Measurements from ENCODE around the gene RHOC.
A peak's percentile ranks its signal among the peaks of the same experiment; 100 is the strongest.

Gene RHOC

DNA sequence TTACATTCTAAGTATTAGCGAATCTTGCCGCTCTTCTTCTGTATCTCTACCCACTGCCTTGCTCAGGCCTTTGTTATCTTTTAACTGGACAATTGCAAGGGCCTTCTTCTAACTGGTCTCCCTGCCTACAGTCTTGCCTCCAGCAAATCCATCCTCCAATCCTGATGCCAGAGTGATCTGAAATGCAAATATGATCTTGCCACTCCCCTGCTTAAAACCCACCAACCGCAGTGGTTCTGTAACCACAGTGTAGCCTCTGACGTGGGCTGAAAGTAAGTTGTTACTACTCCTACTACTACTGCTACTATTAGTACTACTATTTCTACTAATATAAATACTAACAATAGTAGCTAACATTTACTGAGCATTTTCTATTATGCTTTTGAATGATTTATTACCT, 20.1 kb downstream of the RHOC start:
- DNase-seq (ENCODE audit: extremely low read depth in 1 of 2, low read depth in 1 of 2) = no peak

DNA sequence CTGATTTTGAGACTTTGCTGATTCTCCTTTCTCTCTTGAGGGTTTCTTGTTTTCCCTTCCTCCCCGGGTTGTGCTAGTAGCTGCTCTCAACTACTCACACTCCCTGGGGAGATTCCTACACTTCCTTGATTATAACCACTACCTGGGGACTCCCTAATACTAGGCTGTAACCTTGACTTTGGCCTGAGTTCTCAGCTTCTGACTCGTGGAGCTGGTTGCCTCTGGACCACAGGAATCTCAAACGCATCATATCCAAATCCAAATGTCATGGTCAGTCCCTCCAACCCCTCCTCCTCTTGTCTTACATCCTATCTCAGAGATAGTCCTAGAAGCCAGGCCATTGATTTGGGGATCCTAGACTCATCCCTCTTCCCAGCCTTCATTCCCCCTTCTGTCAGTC, 20.5 kb downstream of the RHOC start:
- no peak for DNase-seq (ENCODE audit: extremely low read depth in 1 of 2, low read depth in 1 of 2)

DNA sequence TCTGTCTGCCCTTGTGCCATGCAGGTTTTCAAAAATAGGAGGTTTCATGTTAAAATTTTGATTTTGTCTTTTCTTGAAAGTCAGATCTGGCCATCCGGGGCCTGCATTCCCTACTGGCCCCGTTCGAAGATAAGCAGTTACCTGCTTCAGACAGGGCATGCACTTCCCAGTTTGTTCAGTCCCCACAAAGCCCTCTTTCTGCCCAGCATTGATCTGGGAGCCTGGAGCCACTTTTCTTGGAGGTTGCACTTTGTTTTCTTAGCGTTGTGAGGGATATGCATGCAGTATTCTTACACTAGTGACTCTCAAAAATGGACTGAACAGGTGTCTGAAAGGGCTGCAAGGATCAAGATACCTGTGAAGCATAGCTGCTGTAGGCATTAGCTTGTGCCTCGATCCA, 21.0 kb downstream of the RHOC start:
- no peak for DNase-seq (ENCODE audit: extremely low read depth in 1 of 2, low read depth in 1 of 2)

DNA sequence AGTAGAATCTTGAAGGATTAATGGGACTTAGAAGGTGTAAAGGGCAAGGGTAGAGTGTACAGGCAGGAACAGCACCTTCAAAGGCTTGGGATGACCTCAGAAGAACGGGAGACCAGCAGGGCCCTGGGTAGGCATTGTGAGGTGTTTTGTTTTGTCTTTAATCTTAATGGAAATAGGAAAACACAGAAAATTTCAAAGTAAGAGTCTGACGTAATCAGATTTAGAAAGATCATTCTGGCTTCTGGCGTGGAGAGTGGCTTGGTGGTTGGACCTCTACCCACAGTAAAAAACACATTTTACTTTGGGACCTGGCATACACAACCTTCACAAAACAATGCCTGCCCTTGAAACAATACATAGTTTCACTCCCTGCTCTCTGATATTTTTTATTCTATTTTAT, 28.3 kb downstream of the RHOC start:
- DNase-seq (ENCODE audit: extremely low read depth in 1 of 2, low read depth in 1 of 2) = no peak

DNA sequence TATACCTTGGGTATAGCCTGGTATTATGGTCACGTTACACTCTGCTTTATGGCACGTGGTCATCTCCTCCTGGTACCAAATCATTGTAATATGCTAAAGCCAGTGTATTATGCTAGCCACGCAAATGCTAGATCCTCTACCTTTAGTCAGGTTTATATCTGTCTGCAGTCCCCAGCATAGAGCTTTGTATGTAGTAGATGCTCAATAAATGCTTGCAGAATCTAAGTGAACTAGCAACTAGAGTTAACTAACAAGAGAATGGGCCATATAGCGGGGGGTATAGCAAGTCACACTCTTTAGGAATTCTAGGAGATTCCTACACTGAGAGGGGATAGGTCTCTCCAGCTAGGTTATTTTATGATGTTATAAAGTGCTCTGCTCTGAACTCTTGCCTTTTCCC, 29.4 kb downstream of the RHOC start:
- DNase-seq (ENCODE audit: extremely low read depth in 1 of 2, low read depth in 1 of 2) = no peak

DNA sequence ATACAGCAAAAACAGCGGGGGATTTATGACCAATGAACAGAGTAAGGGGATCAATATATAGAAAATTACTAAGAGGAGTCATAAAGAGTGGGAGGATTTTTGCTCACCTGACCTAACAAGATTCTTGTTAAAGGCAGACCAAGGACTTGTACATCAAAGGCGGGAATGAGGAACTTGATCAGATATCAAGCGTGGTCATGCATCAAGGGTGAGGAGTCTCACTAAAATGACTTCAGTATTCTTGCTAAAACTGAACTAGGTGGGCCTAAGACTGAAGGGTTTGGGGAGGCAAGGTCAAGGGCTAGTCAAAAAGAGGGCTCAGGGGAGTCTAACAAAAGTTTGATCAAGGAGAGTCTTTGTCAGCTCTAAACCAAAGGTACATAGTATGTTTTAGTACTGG, 30.4 kb downstream of the RHOC start:
- DNase-seq (ENCODE audit: extremely low read depth in 1 of 2, low read depth in 1 of 2) = no peak

DNA sequence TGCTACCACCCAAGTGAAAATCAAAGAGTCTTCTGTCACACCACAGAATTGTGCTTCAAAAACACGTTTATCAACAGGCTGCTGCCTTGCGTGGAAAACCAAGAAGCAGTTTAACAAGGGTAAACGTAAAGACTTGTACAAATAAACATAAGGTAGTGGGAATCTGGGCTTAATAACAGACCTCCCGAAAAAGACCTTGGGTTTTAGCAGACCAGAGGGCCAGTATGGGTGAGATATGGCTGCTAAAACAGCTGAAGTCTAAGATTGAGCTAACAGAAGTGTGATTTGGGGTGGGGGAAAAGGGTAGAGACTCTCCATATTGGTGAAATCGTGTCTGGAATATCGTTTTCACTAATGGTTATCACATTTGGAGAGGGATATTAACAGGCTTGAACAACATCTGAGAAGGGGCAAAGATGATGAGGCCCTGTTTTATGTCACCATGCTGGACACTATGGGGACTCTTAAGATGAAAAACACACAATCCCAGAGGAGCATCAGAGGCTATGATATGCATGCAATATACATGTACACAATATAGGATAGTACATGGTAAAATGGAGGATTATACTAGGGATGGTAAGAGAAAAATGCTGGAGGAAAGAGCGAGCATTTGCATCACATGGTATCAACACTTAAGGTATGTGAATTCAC, 31.1 kb downstream of the RHOC start:
- no peak for DNase-seq (ENCODE audit: extremely low read depth in 1 of 2, low read depth in 1 of 2)

GRCh38 chr1:112674986-112675727, 31.8 kb downstream of the RHOC start:
- DNase-seq (ENCODE audit: extremely low read depth in 1 of 2, low read depth in 1 of 2) = peak; percentile 8 to 17

- peak; percentile 29 to 38 for DNase-seq (ENCODE audit: extremely low read depth in 1 of 2, low read depth in 1 of 2)
Measured at GRCh38 chr1:112674440-112674985, 32.4 kb downstream of the RHOC start, which contains the start of gene MOV10. MOV10 (plus strand) TSS chr1:112674659; CDS start chr1:112674913, 254 bp downstream.

- no peak for DNase-seq (ENCODE audit: extremely low read depth in 1 of 2, low read depth in 1 of 2)
Measured at GRCh38 chr1:112673592-112674439, 33.1 kb downstream of the RHOC start.

- no peak for DNase-seq (ENCODE audit: extremely low read depth in 1 of 2, low read depth in 1 of 2)
Measured at GRCh38 chr1:112672842-112673241, 34.1 kb downstream of the RHOC start.

GRCh38 chr1:112672009-112672408, 34.9 kb downstream of the RHOC start:
- no peak for DNase-seq (ENCODE audit: extremely low read depth in 1 of 2, low read depth in 1 of 2)

DNA sequence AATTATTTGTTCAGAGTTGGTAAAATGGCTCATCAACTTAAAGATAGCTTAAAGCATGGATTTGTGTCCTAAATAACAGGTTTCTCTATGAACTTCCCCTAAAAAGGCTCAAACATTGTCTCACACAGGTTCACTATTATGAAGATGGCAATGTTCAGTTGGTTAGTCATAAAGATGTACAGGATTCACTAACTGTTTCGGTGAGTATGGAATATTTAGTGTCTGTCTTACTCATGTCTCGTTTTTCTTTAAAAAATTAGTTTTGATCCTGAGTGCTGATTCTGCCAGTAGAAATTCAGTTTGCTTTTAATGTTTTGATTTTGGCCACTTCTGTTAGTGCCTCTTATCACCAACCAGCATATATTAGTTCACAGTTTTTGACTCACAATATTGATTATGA, 40.0 kb downstream of the RHOC start:
- no peak for DNase-seq (ENCODE audit: extremely low read depth in 1 of 2, low read depth in 1 of 2)

DNA sequence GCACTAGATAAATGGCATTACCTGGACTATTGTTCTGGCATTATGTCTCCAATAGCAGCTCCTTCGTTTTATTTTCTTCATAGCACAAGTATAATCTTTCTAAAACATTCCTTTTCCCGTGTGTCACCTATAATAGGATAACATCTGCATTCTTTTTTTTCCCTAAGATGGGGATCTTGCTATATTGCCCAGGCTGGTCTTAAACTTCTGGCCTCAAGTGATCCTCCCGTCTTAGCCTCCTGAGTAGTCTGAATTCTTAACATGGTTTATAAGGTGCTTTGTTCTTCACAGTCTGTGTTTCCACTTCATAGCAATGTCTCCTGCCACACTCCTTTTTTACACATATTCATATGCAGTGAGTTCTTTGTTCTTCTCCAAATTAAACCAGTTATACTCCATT, 41.1 kb downstream of the RHOC start:
- no peak for DNase-seq (ENCODE audit: extremely low read depth in 1 of 2, low read depth in 1 of 2)

GRCh38 chr1:112651205-112651604, 55.7 kb downstream of the RHOC start:
- no peak for DNase-seq (ENCODE audit: extremely low read depth in 1 of 2, low read depth in 1 of 2)
